Left kidney (tissue), 2 donors: ENCODE measurements around the gene NELL2. TPM values are rescaled to one million over a fixed set of nuclear protein-coding genes. Genes with fewer than 3 reads are reported as not detected.

Experiments
- DNase-seq: peaks from one replicate; pipeline ENCODE4 v3.0.0-alpha.2; 2013
- polyA plus RNA-seq: library from polyadenylated mRNA; unstranded; fragments of 120-200 nt; gene quantifications from one replicate; pipeline ENCODE4 v1.2.1, GENCODE V29; 2013; ENCODE audit not compliant: insufficient read length

The NELL2 gene
- polyA plus RNA-seq, 1 donor, result 26.0 TPM

DNA sequence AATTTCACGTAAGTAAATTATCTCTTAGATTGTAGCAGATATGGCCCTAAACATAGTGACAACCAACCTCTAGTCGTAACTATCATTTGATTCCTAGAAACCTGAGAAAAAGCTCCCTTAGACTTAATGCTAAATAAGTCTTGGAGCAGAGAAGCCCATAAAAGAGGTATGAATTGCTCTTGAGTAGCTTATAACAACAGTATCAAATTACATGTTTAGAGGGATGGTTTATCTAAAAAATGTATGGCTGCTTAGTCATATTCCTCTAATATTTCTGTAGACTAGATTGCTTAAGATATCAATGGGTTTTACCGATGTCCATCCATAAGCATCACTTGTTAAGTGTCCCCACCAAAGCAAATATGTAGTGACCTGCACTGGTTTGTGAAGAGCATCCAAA is 259.7 kb downstream of the NELL2 start:
- no peak for DNase-seq

GRCh38 chr12:44611538-44611937 is 264.6 kb downstream of the NELL2 start:
- DNase-seq, result no peak

- DNase-seq, result no peak
Observed at GRCh38 chr12:44603701-44604100, 272.4 kb downstream of the NELL2 start.

- DNase-seq, result no peak
Observed at GRCh38 chr12:44592626-44593025, 283.5 kb downstream of the NELL2 start.

DNA sequence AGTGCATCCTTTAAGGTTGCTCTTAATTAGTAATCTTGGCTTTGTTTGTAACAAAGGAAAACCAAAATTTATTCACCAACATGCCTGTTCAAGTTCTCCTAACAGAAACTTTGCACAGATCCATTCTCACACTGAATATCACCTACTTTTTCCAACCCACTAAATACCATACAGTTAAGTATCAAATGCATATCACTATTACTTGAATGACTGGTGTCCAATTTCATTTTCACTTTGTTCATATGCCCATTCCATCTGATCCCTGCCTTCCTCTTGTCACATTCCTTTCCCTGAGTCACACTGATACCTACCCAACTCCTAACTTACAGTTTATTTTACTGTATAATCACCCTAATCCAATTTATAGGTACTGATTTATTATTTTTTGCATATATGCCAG is 286.4 kb downstream of the NELL2 start:
- DNase-seq, result no peak

- no peak for DNase-seq
Observed at GRCh38 chr12:44588651-44589050, 287.5 kb downstream of the NELL2 start.

DNA sequence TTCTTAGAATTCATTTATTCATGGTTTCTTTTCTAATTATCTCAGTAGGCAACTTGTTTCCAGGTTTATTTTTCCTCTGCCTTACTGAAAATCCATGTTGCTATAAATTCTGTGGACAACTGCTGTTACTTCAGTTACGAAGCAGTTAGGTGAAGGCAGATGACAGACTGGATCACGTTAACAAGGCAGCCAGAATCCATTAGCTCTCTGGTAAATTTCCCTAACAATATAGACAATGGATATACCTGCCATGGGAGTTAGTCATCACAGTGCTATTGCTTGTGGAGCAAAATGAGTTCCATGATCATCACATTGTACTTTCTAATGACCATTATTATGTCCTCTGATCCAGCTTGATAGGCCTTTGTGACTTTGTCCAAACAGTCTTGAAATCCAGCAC is 291.5 kb downstream of the NELL2 start:
- DNase-seq, result no peak

GRCh38 chr12:44582521-44582920 is 293.6 kb downstream of the NELL2 start:
- DNase-seq, result no peak

GRCh38 chr12:44581642-44582242 is 294.4 kb downstream of the NELL2 start:
- no peak for DNase-seq

- no peak for DNase-seq
Observed at GRCh38 chr12:44574586-44574985, 301.5 kb downstream of the NELL2 start.

- no peak for DNase-seq
Observed at GRCh38 chr12:44573723-44574122, 302.4 kb downstream of the NELL2 start.

DNA sequence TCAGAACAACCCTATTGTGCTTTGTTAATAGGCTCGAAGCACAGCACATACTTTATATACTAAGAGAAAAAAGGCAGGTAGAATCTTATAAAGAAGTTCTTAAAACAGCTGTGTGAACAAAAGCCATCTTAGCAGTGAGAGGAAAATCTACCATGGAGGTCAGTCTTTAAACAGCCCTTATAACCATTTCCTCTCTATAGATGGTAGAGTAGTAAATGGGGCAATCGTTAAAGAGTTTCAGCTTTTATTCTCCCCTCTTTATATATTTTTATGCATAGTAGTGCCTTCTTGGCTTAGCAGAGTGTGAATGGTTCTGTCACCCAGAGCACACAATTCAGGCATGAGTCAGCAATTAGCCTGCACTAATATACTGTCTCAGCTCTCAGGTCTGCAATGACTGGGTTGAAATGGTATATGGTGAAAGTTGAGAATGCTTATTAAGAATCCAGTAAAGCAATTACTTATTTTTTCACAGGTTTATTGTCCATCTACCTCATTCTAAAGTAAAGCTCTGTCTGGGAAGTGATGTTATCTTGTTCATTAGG is 305.0 kb downstream of the NELL2 start:
- DNase-seq, result no peak

GRCh38 chr12:44570036-44570583 is 306.0 kb downstream of the NELL2 start:
- no peak for DNase-seq

DNA sequence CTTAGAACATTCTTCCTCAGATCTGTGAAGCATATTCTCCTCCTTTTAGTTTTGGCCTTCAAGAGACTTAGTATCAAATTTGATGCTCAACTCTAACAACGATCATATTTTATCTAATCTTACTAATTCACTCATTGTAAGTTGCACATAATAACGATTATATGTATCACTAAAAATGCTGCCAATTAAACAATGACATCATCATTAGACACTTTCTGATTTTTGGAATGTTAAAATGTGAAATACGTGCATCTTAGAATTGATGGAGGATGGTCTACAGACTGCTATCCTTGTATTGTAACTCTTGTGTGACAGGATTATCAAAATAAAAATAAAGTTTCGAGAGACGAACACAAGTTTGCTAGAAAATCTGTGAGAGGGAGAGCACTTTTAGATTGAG is 311.0 kb downstream of the NELL2 start:
- DNase-seq, result no peak

DNA sequence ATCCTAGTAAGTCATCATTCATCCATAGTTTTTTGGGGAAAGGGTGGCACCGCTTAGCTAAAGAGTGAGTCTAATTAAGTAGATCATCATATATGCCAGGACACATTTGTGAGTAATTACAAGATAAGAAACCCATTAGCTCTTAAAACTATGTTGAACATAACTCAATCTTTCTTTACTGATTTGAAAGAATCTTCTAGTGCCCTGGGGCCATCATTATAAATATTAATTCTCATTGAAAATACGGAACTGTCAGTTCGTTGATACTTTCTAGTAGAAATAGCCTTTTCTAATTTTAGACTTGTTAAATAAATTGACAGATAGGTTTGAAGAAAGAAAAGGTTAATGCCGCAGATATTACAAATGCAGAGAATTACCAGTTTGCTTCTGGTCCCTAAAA is 312.6 kb downstream of the NELL2 start:
- no peak for DNase-seq

DNA sequence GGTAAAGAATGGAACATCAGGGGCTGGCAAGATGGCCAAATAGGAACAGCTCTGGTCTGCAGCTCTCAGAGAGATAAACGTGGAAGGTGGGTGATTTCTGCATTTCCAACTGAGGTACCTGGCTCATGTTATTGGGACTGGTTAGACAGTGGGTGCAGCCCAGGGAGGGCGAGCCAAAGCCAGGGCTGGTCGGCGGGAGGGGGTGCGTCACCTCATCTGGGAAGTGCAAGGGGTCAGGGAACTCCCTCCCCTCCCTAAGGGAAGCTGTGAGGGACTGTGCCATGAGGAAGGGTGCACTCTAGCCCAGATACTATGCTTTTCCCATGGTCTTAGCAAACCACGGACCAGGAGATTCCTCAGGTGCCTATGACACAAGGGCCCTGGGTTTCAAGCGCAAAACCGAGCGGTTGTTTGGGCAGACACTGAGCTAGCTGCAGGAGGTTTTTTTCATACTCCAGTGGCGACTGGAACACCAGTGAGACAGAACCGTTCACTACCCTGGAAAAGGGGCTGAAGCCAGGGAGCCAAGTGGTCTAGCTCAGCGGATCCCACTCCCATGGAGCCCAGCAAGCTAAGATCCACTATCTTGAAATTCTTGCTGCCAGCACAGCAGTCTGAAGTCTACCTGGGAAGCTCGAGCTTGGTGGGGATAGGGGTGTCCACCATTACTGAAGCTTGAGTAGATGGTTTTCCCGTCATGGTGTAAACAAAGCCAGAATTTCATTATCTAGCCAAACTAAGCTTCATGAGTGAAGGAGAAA is 317.6 kb downstream of the NELL2 start:
- DNase-seq, result no peak

DNA sequence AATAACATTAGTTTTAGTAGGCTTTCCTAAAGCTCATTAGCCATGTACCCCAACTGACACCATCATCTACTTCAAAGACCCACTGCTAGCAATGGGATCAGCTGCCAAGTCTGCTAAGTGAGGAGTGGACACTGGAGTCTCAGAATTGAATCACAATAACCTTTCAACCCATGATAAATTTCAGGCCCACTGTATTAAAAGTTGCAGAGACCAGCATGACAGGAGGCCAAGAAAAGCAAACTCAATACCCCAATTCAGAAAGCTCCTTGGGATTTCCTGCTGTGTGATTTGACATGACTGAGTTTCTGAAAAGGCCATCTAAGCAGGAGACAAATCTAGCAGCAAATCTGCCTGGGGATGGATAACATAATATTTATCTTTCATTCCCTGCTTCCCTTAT is 320.7 kb downstream of the NELL2 start:
- DNase-seq, result no peak

DNA sequence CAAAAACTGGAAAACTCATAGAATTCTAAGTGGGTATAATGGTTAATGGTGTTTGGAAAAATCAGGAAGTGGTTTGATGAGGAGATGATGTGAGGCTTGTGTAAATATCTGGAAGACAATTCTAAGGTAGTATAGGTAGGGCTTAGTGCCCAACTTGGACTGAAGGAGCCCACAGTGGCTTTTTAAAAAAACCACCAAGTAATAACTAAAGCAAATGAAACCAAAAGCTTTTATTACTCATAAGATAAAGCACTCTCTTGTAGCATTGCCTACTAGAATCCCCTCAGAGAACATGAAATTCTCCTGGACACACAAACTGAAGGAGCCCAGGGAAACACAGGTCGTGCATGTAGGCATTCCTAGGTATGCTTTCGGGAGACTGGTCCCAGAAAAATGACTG is 324.5 kb downstream of the NELL2 start:
- no peak for DNase-seq

- DNase-seq, result no peak
Observed at GRCh38 chr12:44550377-44550776, 325.7 kb downstream of the NELL2 start.

GRCh38 chr12:44546060-44546459 is 330.1 kb downstream of the NELL2 start:
- DNase-seq, result no peak

- DNase-seq, result no peak
Observed at GRCh38 chr12:44544018-44544417, 332.1 kb downstream of the NELL2 start.

DNA sequence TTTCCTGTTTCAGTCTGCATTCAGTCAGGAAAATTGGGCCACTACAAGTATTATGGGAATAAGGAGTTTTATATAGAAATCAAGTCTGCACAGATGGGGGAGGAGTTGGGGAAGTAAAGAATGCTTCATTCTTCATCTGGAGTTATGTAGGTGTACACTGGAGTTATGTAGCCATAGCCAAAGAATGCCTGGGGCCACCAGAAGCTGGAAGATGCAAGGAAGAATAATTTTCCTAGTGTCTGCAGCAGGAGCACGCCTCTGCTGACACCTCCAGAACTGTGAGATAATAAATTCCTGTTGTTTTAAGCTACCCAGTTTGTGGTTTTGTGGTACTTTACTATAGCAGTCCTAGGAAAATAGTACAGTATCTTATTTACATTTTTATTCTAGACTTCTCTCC is 333.4 kb downstream of the NELL2 start:
- no peak for DNase-seq

DNA sequence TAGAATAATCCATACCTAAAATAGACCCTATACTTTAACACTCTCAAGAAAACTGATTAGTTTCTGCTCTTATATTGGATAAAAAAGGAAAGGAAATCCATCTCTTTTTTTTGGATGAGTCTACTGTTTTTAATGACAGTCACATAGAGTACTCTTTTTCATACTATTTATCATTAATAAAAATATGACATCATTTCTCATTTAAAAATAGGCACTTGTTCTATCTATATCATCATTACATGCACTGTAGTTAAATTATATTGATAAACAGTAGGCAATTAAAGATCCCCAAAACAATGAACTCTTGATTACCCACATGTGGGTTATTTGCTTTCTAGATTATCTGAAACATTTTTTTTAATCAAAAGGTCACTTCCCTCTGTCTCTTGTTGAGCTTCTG is 338.8 kb downstream of the NELL2 start:
- DNase-seq, result no peak

DNA sequence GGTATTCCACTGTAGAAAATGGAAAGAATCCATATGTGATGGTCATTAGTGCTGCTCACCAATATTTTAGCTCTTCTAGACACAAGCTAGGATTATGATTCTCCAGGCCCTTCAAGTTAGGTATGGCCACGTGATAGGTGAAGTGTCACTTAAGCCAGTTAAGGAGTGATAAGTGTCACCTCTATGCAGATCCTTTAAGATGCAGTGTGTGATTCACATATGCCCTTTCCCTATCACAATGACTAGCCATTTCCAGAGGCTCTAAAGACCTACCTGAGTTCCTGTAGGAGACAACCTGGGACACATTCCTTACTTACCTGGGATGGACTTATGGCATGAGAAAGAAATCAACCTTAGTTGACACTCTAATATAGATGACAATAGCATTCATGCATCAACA is 343.2 kb downstream of the NELL2 start:
- DNase-seq, result no peak
